SK-N-SH treated with all-trans-retinoic acid at 6 μM for 48 hours (cell line): ENCODE results near the gene ZMYND8.

ENCODE experiments used
- ATAC-seq: fragments of 200-7000 bp; cut with Tn5 transposase; 3 replicates; pipeline ENCODE4 v1.9.1; 2020; ENCODE audit warnings: mild to moderate bottlenecking, moderate library complexity
- ARNTL ChIP-seq: fragments of 450-650 bp; formaldehyde crosslinking; IDR thresholded peaks from 2 replicates; pipeline ENCODE4 v1.5.0; 2020; ENCODE audit warnings: low read depth, mild to moderate bottlenecking, moderate library complexity, borderline replicate concordance
- BACH2 ChIP-seq: fragments of 250-450 bp; sonication (Bioruptor Pico); IDR thresholded peaks from 2 replicates; pipeline ENCODE4 v1.9.0; 2021; ENCODE audit warnings: mild to moderate bottlenecking, borderline replicate concordance
- CREB5 ChIP-seq: fragments of 250-450 bp; sonication (Bioruptor Pico); IDR thresholded peaks from 2 replicates; pipeline ENCODE4 v1.5.1; 2020; ENCODE audit warnings: low read depth, mild to moderate bottlenecking, moderate library complexity
- CSDC2 ChIP-seq: fragments of 250-450 bp; sonication (Bioruptor Pico); IDR thresholded peaks from 2 replicates; pipeline ENCODE4 v1.5.0; 2020; ENCODE audit warnings: mild to moderate bottlenecking, moderate library complexity
- ESRRG ChIP-seq: fragments of 250-450 bp; sonication (Bioruptor Pico); IDR thresholded peaks from 2 replicates; pipeline ENCODE4 v1.6.1; 2021; ENCODE audit warnings: mild to moderate bottlenecking
- GLIS3 ChIP-seq: fragments of 250-450 bp; sonication (Bioruptor Pico); IDR thresholded peaks from 2 replicates; pipeline ENCODE4 v1.5.0; 2020; ENCODE audit warnings: mild to moderate bottlenecking, moderate library complexity
- OSR1 ChIP-seq: fragments of 250-450 bp; sonication (Bioruptor Pico); IDR thresholded peaks from 2 replicates; pipeline ENCODE4 v1.8.0; 2022; ENCODE audit warnings: moderate library complexity, mild to moderate bottlenecking, inconsistent platforms
- PATZ1 ChIP-seq: fragments of 250-450 bp; sonication (Bioruptor Pico); IDR thresholded peaks from 2 replicates; pipeline ENCODE4 v1.8.0; 2020; ENCODE audit warnings: mild to moderate bottlenecking, moderate library complexity, borderline replicate concordance
- POU6F1 ChIP-seq: fragments of 250-450 bp; sonication (Bioruptor Pico); IDR thresholded peaks from 2 replicates; pipeline ENCODE4 v1.8.0; 2021; ENCODE audit warnings: low read depth, mild to moderate bottlenecking, moderate library complexity, borderline replicate concordance
- PPARA ChIP-seq: fragments of 250-450 bp; sonication (Bioruptor Pico); IDR thresholded peaks from 2 replicates; pipeline ENCODE4 v1.5.0; 2020; ENCODE audit warnings: mild to moderate bottlenecking, borderline replicate concordance
- RARB ChIP-seq: fragments of 250-450 bp; sonication (Bioruptor Pico); IDR thresholded peaks from 2 replicates; pipeline ENCODE4 v1.8.0; 2021; ENCODE audit warnings: mild to moderate bottlenecking, moderate library complexity
- SNAI2 ChIP-seq: fragments of 250-450 bp; sonication (Bioruptor Pico); IDR thresholded peaks from 2 replicates; pipeline ENCODE4 v1.5.0; 2020; ENCODE audit warnings: mild to moderate bottlenecking, moderate library complexity
- TCF4 ChIP-seq: fragments of 250-450 bp; sonication (Bioruptor Pico); IDR thresholded peaks from 2 replicates; pipeline ENCODE4 v1.8.0; 2021; ENCODE audit warnings: mild to moderate bottlenecking, moderate library complexity, borderline replicate concordance
- TOX ChIP-seq: fragments of 250-450 bp; sonication (Bioruptor Pico); IDR thresholded peaks from 2 replicates; pipeline ENCODE4 v1.8.0; 2021; ENCODE audit warnings: mild to moderate bottlenecking, moderate library complexity, borderline replicate concordance
- ZNF565 ChIP-seq: fragments of 450-650 bp; formaldehyde crosslinking; conservative IDR thresholded peaks from 2 replicates; pipeline ENCODE4 v1.5.0; 2020; ENCODE audit warnings: low read depth, mild to moderate bottlenecking, moderate library complexity
- ZNF70 ChIP-seq: fragments of 450-650 bp; formaldehyde crosslinking; IDR thresholded peaks from 2 replicates; pipeline ENCODE4 v1.5.0; 2020; ENCODE audit warnings: mild to moderate bottlenecking, moderate library complexity
- TF ChIP-seq, protein P1 (sequence below): fragments of 250-450 bp; sonication (Bioruptor Pico); IDR thresholded peaks from 2 replicates; pipeline ENCODE4 v1.5.1; 2021; ENCODE audit warnings: mild to moderate bottlenecking, moderate library complexity

Gene ZMYND8

DNA sequence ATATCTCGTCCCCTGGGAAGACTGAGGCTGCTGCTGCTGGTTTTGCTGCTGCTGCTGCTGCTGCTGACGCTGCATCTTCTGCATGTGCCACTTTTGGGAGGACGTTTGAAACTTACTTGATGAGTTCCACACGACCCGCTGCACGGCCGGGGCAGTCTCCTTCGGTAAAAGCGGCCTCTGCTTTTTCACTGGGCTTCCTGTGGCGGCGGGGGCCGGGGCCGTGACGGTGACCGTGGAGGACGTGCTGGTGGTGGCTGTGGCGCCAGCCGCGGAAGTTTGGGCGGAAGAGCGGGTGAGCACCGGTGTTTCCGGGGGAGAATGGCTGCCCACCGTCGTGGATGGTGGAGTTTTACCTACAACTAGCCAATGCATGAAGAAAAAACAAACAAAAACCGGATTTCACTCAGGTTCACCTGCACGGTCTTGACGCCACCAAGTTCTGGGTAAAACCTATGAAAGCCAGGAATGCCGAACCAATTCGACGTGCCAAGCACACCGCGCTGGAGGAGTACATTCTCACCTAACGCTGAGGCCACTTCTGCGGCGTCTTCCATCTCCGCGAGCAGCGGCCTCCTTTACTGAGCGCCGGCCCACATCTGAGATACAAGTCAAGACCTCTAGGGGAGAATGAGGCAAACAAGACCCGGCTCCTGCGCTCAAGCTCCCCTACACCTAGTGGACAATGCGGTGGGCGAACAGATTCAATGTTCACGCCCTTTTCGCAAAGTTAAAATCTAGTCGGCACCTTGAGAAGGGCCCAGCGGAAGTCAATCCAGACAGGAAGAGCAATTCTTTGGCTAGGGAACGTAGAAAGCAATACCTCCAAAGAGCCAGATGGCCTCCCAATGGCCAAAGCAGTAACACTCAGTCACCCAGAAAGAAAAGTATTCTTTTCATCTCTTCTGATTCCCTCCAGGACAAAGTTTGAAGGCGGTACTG lies 117.5 kb downstream of the ZMYND8 start:
- TF ChIP-seq BACH2 (no peak), PPARA (CRISPR knock-in tag) (no peak), CREB5 (CRISPR knock-in tag) (no peak), RARB (CRISPR knock-in tag) (no peak), TOX (CRISPR knock-in tag) (no peak)
- TF ChIP-seq, protein P1, sequence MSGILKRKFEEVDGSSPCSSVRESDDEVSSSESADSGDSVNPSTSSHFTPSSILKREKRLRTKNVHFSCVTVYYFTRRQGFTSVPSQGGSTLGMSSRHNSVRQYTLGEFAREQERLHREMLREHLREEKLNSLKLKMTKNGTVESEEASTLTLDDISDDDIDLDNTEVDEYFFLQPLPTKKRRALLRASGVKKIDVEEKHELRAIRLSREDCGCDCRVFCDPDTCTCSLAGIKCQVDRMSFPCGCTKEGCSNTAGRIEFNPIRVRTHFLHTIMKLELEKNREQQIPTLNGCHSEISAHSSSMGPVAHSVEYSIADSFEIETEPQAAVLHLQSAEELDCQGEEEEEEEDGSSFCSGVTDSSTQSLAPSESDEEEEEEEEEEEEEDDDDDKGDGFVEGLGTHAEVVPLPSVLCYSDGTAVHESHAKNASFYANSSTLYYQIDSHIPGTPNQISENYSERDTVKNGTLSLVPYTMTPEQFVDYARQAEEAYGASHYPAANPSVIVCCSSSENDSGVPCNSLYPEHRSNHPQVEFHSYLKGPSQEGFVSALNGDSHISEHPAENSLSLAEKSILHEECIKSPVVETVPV (CRISPR knock-in tag) = no peak

GRCh38 chr20:47237715-47238114 lies 118.8 kb downstream of the ZMYND8 start:
- no peak for TF ChIP-seq SNAI2 (CRISPR knock-in tag)
- no peak for TF ChIP-seq ZNF70
- TF ChIP-seq BACH2 = no peak
- no peak for TF ChIP-seq ESRRG
- TF ChIP-seq CSDC2 (CRISPR knock-in tag) = no peak
- TF ChIP-seq, protein P1 (CRISPR knock-in tag) = no peak
- TF ChIP-seq TCF4 (CRISPR knock-in tag) = no peak
- no peak for TF ChIP-seq PATZ1 (CRISPR knock-in tag)
- no peak for TF ChIP-seq GLIS3 (CRISPR knock-in tag)
- TF ChIP-seq CREB5 (CRISPR knock-in tag) = no peak
- TF ChIP-seq ZNF565 (CRISPR knock-in tag) = no peak
- no peak for ATAC-seq

More for the DNA sequence above, 117.5 kb downstream of the ZMYND8 start:
- ATAC-seq = no peak

- no peak for TF ChIP-seq ARNTL
- TF ChIP-seq OSR1 = no peak
- no peak for TF ChIP-seq SNAI2 (CRISPR knock-in tag)
- TF ChIP-seq ZNF565 (CRISPR knock-in tag) = no peak
- no peak for TF ChIP-seq ZNF70
- no peak for TF ChIP-seq POU6F1 (CRISPR knock-in tag)
- TF ChIP-seq RARB (CRISPR knock-in tag) = no peak
- ATAC-seq = no peak
Measured at GRCh38 chr20:47236639-47236900, 119.9 kb downstream of the ZMYND8 start.
